Esophagus (tissue), 2 donors: Measurements from ENCODE around the gene ZMYND8. TPM values are rescaled to one million over a fixed set of nuclear protein-coding genes. Genes with fewer than 3 reads are reported as not detected.
A peak's percentile ranks its signal among the peaks of the same experiment; 100 is the strongest.

Experiments
- H3K27ac ChIP-seq, 2 donors: one replicate each; pipeline ENCODE4 v1.5.1; 2013; ENCODE audit warnings: low read depth in 2 of 2, mild to moderate bottlenecking in 2 of 2, inconsistent platforms in 1 of 2, low read length in 1 of 2, moderate library complexity in 1 of 2
- H3K27me3 ChIP-seq, 2 donors: one replicate each; pipeline ENCODE4 v1.6.1; 2013; ENCODE audit warnings: low read length in 2 of 2, control low read depth in 1 of 2, mild to moderate bottlenecking in 1 of 2; ENCODE audit not compliant: insufficient read depth in 2 of 2, control insufficient read depth in 1 of 2
- H3K36me3 ChIP-seq, 2 donors: one replicate each; pipeline ENCODE4 v1.6.1; 2013; ENCODE audit warnings: low read length in 1 of 2; ENCODE audit not compliant: control insufficient read depth in 2 of 2, insufficient read depth in 2 of 2
- H3K4me1 ChIP-seq, 2 donors: one replicate each; pipeline ENCODE4 v1.6.1; 2013; ENCODE audit warnings: low read length in 1 of 2; ENCODE audit not compliant: control insufficient read depth in 2 of 2, insufficient read depth in 2 of 2
- H3K4me3 ChIP-seq, 2 donors: one replicate each; pipeline ENCODE4 v1.5.1; 2013; ENCODE audit warnings: low read length in 2 of 2, mild to moderate bottlenecking in 2 of 2, low read depth in 1 of 2, moderate library complexity in 1 of 2
- H3K9me3 ChIP-seq, 2 donors: one replicate each; pipeline ENCODE4 v1.6.1; 2013; ENCODE audit warnings: mild to moderate bottlenecking in 2 of 2, low read depth in 1 of 2, low read length in 1 of 2, moderate library complexity in 1 of 2; ENCODE audit not compliant: control insufficient read depth in 2 of 2, insufficient read depth in 1 of 2
- WGBS, 2 donors: extraction: QIAGEN DNeasy Blood & Tissue Kit; methylation state at CpG; one replicate each; pipeline ENCODE4 v1.1.7; 2013; 5-methylcytosine and 5-hydroxymethylcytosine counted together
- polyA plus RNA-seq, 2 donors: library from polyadenylated mRNA; stranded (reverse); fragments of 200-250 nt; gene quantifications; one replicate each; pipeline ENCODE4 v1.2.3, GENCODE V29; 2013
- donor health status: healthy with polysubstance abuse.
- donor health status: Bipolar disorder and iron deficiency.

The ZMYND8 gene
- polyA plus RNA-seq, 2 donors = 8.8 to 18.7 TPM

DNA sequence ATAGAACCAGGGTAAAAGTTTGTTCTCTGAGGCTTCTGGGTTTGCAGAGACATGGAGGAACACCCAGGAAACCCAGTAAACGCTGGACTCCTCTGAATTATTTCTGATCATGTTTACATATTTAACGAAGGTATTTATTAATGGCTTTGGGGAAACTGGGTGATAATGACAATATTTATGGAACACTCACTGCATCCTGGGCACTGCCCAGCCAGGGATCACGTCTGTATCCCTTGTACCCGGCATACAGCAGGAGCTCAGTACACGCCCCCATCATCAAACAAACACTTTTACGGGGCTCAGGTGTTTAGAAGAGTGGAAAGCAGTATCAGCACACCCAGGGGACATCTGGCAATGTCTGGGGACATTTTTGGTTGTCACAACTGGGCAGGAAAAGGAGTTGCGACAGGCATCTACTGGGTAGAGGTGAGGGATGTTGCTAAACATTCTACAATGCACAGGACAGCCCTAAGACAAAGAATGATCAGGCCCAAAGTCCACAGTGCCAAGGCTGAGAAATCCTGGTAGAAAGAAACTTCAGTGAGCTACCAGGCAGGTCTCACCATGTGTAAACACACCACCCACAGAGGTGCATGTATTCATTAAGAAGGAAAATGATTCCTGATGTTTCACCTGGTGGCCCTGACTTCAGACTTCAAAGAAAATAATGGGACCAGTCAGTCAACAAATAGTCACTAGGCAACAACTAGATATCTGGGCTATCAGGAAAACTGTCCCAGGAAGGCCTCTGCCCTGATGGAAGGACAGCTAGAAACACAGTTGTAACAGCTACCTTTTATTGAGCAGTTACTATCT lies 35.3 kb downstream of the ZMYND8 start:
- H3K4me1 ChIP-seq = peaks cover 7 to 29% of the 10 kb centered on the region in 2 donors
- H3K27ac ChIP-seq = peak overlapping the region; percentile 98 to 100
- no peak overlapping the region for H3K4me3 ChIP-seq
- peaks cover 0 to 2% of the 10 kb centered on the region in 2 donors for H3K9me3 ChIP-seq
- 50 to 55% methylated on average over 7 of the region's 7 CpGs for WGBS, 2 donors
- no peaks in the 10 kb centered on the region for H3K27me3 ChIP-seq
- H3K36me3 ChIP-seq = no peaks in the 10 kb centered on the region

DNA sequence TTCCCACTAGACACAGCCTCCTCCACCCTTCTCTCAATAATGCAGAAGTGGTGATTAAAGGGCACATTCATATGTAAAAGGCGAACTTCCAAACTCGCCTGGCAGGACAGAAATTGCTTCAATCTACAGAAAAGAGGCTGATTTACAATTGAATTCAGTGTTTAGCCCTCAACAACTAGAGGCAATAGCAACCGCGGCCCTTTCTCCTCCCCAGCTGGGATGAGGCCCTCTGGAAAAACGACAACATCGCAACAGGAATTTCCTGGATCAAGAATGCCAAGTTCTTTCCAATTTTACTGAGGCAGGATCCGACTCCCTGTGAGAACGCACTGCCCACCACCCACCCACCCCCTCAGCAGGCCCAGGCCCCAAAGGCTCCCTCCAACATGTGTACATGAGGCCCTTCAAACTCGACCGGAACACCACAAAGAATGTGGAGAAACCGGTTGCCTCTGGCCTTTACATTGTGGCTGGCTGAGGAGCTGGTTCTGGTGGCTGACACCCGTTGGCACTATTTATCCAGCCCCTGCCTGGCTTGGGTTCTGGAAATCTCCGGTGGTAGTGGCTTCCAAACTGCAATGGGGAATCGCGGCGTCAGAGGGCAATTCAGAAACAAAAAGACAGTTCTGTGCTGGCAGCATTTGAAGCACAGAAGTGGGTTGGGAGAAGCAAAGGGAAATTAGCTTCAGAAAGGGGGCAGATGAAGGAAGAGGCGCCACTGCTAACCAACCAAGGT lies 36.8 kb downstream of the ZMYND8 start:
- WGBS, 2 donors = 22 to 28% methylated on average over 17 of the region's 17 CpGs
- Histone ChIP-seq H3K4me1 (peaks cover 7 to 32% of the 10 kb centered on the region in 2 donors), H3K4me3 (peak overlapping the region in 1 of 2 donors; percentile 43), H3K36me3 (no peaks in the 10 kb centered on the region), H3K9me3 (peaks cover 0 to 2% of the 10 kb centered on the region in 2 donors), H3K27ac (peak overlapping the region; percentile 98 to 100), H3K27me3 (no peaks in the 10 kb centered on the region)

- H3K27ac ChIP-seq = peak overlapping the region; percentile 98 to 100
- no peaks in the 10 kb centered on the region for H3K36me3 ChIP-seq
- no peaks in the 10 kb centered on the region for H3K27me3 ChIP-seq
- peaks cover 9 to 32% of the 10 kb centered on the region in 2 donors for H3K4me1 ChIP-seq
- H3K9me3 ChIP-seq = peaks cover 0 to 2% of the 10 kb centered on the region in 2 donors
- H3K4me3 ChIP-seq = peak overlapping the region; percentile 23 to 43
- 17 to 21% methylated on average over 28 of the region's 28 CpGs for WGBS, 2 donors
Measured at GRCh38 chr20:47318586-47319516, 37.6 kb downstream of the ZMYND8 start.

DNA sequence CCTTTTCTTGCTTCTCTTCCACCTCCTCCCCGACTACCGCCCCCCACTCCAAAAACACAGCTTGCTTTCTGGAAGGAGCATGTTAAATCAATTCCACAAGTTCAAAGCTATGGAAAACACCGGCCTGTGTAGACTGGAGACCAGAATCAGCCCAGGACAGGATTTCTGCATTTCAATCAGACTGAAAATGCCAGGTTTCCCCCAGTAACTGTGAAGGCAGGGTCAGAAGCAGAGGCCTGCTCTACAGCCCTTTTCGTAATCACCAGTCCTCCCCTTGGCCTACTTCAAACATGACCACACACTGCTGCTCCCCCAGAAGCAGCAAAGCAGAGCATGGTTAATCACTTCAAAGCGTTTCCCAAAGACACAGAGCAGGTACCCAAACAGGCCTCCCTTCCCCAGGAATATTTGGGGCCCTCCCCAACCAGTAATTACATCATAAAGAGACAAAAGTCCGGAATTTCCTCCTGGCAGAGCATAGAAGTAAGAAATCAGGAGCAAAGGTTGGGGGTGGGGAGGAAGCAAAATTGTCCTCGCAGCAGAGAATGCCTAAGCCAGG lies 38.4 kb downstream of the ZMYND8 start:
- peak overlapping the region; percentile 98 to 100 for H3K27ac ChIP-seq
- H3K36me3 ChIP-seq = no peaks in the 10 kb centered on the region
- H3K4me3 ChIP-seq = peak overlapping the region in 1 of 2 donors; percentile 43
- 32 to 36% methylated on average over 7 of the region's 7 CpGs for WGBS, 2 donors
- peaks cover 5 to 32% of the 10 kb centered on the region in 2 donors for H3K4me1 ChIP-seq
- no peaks in the 10 kb centered on the region for H3K27me3 ChIP-seq
- peaks cover 0 to 2% of the 10 kb centered on the region in 2 donors for H3K9me3 ChIP-seq

DNA sequence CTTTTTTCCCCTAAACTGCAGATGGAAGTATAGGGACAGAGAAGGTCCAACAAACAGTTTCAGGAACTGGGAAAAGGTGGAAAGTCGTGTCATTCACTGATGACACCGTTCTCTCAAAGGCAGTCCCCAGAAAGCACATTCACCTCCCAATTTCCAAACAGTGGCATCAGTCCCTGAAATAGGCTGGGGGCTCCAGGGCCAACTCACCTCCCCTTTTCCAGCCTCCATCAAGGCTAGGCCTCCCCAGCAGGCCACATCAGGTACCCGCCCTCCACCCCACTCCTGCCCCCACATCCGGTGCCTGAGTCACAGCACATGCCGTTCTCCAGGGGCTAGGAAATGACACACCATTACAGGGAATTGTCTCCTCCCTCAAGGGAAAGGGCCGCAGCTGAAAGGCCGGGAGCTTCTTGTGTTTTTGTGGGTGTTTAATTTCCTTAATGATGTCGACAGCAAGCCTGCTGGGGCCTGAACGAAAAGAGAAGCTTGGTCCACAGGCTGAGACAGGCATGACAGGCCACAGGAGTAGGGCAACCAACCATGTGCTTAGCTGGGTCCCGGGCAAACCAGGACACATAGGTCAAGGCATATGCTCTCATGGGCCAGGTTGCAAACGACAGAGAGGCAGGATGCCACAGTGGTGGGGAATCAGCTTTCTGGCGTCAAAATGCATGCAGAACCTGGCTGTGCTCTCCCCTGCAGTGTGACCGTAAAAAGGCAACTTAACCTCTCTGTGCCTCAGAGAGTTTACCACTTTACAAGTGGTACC lies 39.2 kb downstream of the ZMYND8 start:
- peak overlapping the region in 1 of 2 donors; percentile 43 for H3K4me3 ChIP-seq
- no peaks in the 10 kb centered on the region for H3K36me3 ChIP-seq
- no peaks in the 10 kb centered on the region for H3K27me3 ChIP-seq
- peaks cover 5 to 29% of the 10 kb centered on the region in 2 donors for H3K4me1 ChIP-seq
- H3K27ac ChIP-seq = peak overlapping the region; percentile 98 to 100
- 25 to 38% methylated on average over 13 of the region's 13 CpGs for WGBS, 2 donors
- peaks cover 0 to 2% of the 10 kb centered on the region in 2 donors for H3K9me3 ChIP-seq

DNA sequence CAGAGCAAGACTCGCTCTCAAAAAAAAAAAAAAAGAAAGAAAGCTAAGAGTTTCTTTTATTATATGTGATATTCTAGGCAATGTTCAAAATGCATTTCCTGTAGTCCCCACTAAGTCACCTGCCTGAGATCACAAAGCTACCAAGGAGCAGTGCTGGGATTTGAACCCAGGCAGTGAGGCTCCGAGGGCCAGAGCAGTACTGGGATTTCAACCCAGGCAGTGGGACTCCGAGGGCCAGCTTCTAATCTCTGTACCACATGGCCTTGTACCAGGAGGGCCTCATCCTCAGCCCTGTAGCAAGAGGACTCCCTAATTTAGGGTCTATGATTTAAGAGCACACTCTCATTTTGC lies 39.7 kb downstream of the ZMYND8 start:
- 89 to 93% methylated on average over 3 of the region's 3 CpGs for WGBS, 2 donors
- no peak overlapping the region for H3K4me3 ChIP-seq
- peaks cover 0 to 2% of the 10 kb centered on the region in 2 donors for H3K9me3 ChIP-seq
- peak overlapping the region; percentile 98 to 100 for H3K27ac ChIP-seq
- peaks cover 5 to 31% of the 10 kb centered on the region in 2 donors for H3K4me1 ChIP-seq
- peaks cover 0 to 4% of the 10 kb centered on the region in 2 donors for H3K36me3 ChIP-seq
- no peaks in the 10 kb centered on the region for H3K27me3 ChIP-seq

GRCh38 chr20:47315339-47316056 lies 41.0 kb downstream of the ZMYND8 start:
- peaks cover 0 to 8% of the 10 kb centered on the region in 2 donors for H3K36me3 ChIP-seq
- WGBS, 2 donors = 48 to 59% methylated on average over 10 of the region's 10 CpGs
- peaks cover 5 to 31% of the 10 kb centered on the region in 2 donors for H3K4me1 ChIP-seq
- H3K9me3 ChIP-seq = peaks cover 0 to 2% of the 10 kb centered on the region in 2 donors
- H3K27ac ChIP-seq = peak overlapping the region; percentile 85 to 96
- no peaks in the 10 kb centered on the region for H3K27me3 ChIP-seq
- H3K4me3 ChIP-seq = no peak overlapping the region

DNA sequence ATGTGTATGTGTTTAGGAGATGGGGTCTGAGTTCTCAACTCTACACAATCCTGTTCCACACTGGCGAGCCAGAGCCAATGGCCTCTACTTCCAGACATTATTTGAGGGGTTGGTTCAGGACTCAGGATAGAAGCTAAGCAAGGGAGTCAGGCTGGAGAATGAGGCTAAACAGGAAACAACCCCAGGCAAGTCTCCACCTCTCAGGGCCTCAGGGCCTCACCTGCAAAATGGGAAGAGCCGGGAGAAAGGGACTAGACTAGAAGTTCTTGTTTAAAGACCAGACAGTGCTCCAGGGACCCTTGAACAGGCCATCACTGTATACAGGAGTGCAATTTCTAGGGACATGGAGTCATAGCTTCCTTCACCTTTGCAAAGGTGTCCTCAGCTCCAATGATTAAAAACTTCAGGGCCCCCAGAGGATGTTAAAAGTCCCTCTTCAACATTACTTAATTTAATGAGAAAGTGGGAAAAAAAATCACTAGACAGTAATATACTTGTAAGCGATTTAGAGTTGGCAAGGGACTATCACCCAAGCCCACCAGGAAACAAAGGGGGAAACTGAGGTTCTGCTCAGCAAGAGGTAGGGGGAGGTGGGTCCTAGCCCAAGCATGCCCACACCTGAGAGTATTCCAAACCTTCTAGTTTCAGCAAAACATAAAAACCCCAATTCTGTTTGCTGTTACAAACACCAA lies 41.7 kb downstream of the ZMYND8 start:
- Histone ChIP-seq H3K4me3 (no peak overlapping the region), H3K27ac (peak overlapping the region; percentile 85 to 96), H3K27me3 (no peaks in the 10 kb centered on the region), H3K36me3 (peaks cover 0 to 10% of the 10 kb centered on the region in 2 donors), H3K9me3 (peaks cover 0 to 2% of the 10 kb centered on the region in 2 donors), H3K4me1 (peaks cover 5 to 24% of the 10 kb centered on the region in 2 donors)
- WGBS, 2 donors = 86 to 94% methylated on average over 3 of the region's 3 CpGs
